SK-N-MC (cell line): ENCODE results near the gene AKAP5.

Experiments used
- DNase-seq: peaks from one replicate; pipeline ENCODE4 v3.0.0-alpha.2; 2011; ENCODE audit warnings: low read depth, low spot score
- H3K27ac ChIP-seq: fragments of 200-600 bp; sonication (generic); 2 replicates; pipeline ENCODE4 v1.5.1; 2016; ENCODE audit warnings: mixed run types
- H3K36me3 ChIP-seq: fragments of 200-600 bp; sonication (generic); 2 replicates; pipeline ENCODE4 v1.6.1; 2017; ENCODE audit warnings: antibody characterized with exemption, low read length, mixed read lengths; ENCODE audit not compliant: insufficient read depth
- H3K4me3 ChIP-seq: fragments of 200-600 bp; sonication (generic); 2 replicates; pipeline ENCODE4 v1.5.1; 2016
- H3K9ac ChIP-seq: fragments of 200-600 bp; sonication (generic); 2 replicates; pipeline ENCODE4 v1.8.0; 2017; ENCODE audit warnings: mixed run types, mixed read lengths; ENCODE audit not compliant: insufficient read length
- H3K9me3 ChIP-seq: fragments of 200-600 bp; sonication (generic); 2 replicates; pipeline ENCODE4 v1.6.1; 2017; ENCODE audit warnings: low read depth, mild to moderate bottlenecking, antibody characterized with exemption, low read length, moderate library complexity, mixed read lengths
- EZH2 ChIP-seq: fragments of 200-600 bp; sonication (generic); IDR thresholded peaks from one replicate; pipeline ENCODE4 v1.6.1; 2017; ENCODE audit warnings: antibody characterized with exemption
- FOXP2 ChIP-seq: optimal IDR thresholded peaks from 2 replicates; pipeline ENCODE3; 2011; ENCODE audit warnings: mild to moderate bottlenecking, moderate library complexity; ENCODE audit not compliant: insufficient read depth; ENCODE audit errors: extremely low read length, control extremely low read depth
- POLR2AphosphoS5 ChIP-seq: IDR thresholded peaks from 2 replicates; pipeline ENCODE4 v1.6.1; 2012; ENCODE audit warnings: mild to moderate bottlenecking, low read depth, low read length, borderline replicate concordance

AKAP5 gene

DNA sequence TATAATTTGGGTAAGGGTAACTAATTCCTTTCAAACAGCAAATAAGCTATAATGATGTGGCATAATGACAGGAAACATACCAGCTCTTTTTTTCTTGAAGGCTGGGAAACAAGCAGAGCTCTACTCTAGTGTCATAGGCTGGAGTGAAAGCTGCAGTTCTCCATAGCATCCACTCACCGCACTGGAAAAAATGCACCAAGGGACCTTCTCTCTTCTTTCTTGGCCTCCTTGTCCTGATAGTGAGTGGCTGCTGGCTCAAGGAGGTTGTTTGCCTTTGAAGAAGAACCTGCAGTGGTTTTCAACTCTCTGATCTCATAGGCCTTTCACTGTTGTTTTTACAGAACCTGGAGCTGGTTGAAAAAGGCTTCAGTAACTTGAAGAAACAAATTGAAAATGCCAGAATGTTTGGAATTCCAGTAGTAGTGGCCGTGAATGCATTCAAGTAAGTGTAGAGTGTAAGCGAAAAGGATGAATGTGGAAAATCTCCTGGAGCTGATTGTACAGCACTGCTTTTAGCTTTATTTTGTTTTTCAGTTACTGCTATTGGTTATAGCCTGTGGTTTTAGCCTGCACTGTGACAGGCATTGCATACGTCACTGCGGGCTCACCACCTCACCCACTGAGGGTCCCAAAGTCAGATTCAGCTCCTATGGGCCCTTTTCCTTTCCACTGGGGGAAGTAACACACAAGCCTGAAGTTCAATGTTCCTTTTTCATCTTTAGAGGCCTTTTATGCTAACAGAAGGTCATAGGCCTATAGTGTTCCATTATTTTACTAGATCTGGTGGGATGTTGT, 17.2 kb upstream of the AKAP5 start:
- no peak overlapping the region for H3K4me3 ChIP-seq
- H3K27ac ChIP-seq = no peak overlapping the region
- no peak for DNase-seq
- no peaks in the 10 kb centered on the region for H3K9me3 ChIP-seq
- TF ChIP-seq POLR2AphosphoS5 (no peak), FOXP2 (no peak), EZH2 (no peak)
- H3K9ac ChIP-seq = no peak overlapping the region
- H3K36me3 ChIP-seq = peaks cover 76% of the 10 kb centered on the region

DNA sequence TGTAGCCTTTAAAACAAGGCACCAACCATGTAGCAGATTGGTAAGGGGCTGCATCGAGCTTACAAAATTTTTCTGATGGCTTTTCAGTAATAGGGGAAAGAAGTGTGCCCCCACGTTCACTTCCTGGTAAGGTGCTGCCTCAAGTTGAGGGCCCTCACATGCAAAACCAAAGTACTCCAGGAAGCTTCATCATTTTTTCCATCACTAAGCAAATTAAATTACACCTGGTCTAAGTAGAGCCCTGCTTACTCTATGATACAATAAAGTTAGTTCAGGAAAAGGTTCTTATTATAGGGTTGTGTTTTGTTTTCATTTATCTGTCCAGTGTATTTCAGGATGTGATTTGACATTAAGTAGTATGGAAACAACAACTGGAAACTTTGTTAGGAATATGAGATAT, 15.0 kb upstream of the AKAP5 start:
- no peaks in the 10 kb centered on the region for H3K9me3 ChIP-seq
- TF ChIP-seq FOXP2 (no peak), POLR2AphosphoS5 (no peak)
- no peak overlapping the region for H3K27ac ChIP-seq
- no peak for DNase-seq
- H3K4me3 ChIP-seq = no peak overlapping the region
- H3K36me3 ChIP-seq = peaks cover 75% of the 10 kb centered on the region
- no peak overlapping the region for H3K9ac ChIP-seq

DNA sequence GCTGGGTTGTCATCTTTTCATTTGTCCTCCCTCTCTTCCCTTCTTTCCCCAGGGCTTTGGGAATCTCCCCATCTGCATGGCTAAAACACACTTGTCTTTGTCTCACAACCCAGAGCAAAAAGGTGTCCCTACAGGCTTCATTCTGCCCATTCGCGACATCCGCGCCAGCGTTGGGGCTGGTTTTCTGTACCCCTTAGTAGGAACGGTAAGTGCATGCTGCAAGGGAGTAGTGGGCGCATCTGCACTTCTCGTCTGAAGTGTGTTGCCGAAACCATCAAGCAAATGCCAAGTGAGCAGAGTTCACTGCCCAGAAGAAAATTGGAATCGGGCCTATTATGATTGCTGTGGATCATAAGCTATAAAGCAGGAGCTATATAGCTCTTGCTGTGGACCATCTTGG, 10.6 kb upstream of the AKAP5 start:
- H3K4me3 ChIP-seq = no peak overlapping the region
- TF ChIP-seq POLR2AphosphoS5 = no peak
- no peak for TF ChIP-seq FOXP2
- TF ChIP-seq EZH2 = no peak
- H3K27ac ChIP-seq = no peak overlapping the region
- no peak for DNase-seq
- H3K9me3 ChIP-seq = no peaks in the 10 kb centered on the region
- H3K36me3 ChIP-seq = peaks cover 86% of the 10 kb centered on the region
- H3K9ac ChIP-seq = no peak overlapping the region

DNA sequence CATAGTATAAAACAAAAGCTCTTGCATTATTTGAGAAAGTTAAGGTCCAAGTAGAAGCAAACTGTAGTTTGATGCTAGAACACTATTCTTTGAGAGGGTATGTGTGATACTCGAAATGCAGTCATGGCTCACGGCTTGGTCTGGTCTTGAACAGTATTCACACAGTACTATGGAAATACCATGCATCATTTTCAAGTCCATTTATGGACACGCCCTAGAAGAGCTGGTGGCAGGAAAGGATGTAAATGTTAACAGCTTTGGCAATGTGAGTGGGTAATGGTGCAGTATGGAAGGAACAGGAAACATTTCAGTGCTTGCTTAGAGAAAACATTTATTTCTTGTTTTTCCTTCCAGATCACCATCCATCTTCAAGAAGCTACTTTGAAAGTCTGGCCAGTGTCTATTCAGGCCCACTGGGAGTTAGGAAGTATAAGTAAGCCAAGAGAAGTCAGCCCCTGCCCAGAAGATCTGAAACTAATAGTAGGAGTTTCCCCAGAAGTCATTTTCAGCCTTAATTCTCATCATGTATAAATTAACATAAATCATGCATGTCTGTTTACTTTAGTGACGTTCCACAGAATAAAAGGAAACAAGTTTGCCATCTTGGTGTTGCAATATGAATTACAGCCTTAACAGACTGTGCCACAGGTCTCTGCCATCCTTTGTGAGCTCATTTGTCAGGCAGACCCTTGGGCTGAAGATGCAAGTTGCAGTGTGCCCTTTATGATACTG, 5.7 kb upstream of the AKAP5 start:
- peaks cover 55% of the 10 kb centered on the region for H3K36me3 ChIP-seq

DNA sequence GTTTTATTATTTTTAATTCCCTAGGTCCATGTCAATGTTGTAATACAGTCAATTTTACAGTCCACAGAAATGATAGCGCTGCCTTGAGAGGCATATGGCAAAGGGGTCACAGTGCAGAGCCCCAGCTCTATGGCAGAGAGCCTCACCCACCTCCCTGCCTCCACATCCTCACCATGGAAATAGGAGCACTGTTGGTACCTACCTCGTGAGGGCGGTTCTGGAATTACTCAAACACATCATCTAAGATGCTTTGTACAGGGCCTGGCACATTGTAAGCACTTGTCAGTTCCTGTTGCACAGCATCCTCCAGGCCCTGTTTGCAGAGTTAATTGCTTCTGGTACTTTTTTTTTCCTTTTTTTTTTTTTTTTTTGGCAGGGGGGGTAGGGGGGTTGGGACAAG, 4.1 kb upstream of the AKAP5 start:
- TF ChIP-seq POLR2AphosphoS5 (no peak), FOXP2 (no peak), EZH2 (no peak)

More for the DNA sequence above, 5.7 kb upstream of the AKAP5 start:
- Histone ChIP-seq H3K4me3 (no peak overlapping the region), H3K9me3 (no peaks in the 10 kb centered on the region), H3K27ac (no peak overlapping the region), H3K9ac (no peak overlapping the region)
- TF ChIP-seq POLR2AphosphoS5 (no peak), EZH2 (no peak), FOXP2 (no peak)
- DNase-seq = no peak

DNA sequence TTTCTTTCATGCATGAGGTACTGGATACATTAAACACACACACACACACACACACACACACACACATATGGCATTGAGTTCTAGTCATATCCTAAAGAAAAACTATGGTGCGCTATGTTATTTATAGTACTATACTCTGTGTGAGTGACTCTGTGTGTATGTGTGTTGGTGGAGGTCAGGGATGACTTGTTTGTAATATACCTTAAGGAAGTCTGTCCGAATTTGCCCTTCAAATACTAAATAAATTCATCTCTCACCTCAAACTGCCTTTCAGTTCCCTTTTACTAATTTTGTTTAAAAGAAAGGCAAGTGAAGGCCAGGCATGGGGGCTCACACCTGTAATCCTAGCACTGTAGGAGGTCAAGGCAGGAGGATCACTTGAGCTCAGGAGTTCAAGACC, 2.1 kb upstream of the AKAP5 start:
- no peak for TF ChIP-seq EZH2
- TF ChIP-seq POLR2AphosphoS5 = no peak
- Histone ChIP-seq H3K9me3 (no peaks in the 10 kb centered on the region), H3K27ac (no peak overlapping the region), H3K4me3 (no peak overlapping the region), H3K36me3 (peaks cover 22% of the 10 kb centered on the region), H3K9ac (no peak overlapping the region)
- no peak for DNase-seq

More for the DNA sequence above, 4.1 kb upstream of the AKAP5 start:
- no peak overlapping the region for H3K9ac ChIP-seq
- no peak overlapping the region for H3K27ac ChIP-seq
- no peaks in the 10 kb centered on the region for H3K9me3 ChIP-seq
- no peak overlapping the region for H3K4me3 ChIP-seq
- H3K36me3 ChIP-seq = peaks cover 38% of the 10 kb centered on the region
- no peak for DNase-seq

DNA sequence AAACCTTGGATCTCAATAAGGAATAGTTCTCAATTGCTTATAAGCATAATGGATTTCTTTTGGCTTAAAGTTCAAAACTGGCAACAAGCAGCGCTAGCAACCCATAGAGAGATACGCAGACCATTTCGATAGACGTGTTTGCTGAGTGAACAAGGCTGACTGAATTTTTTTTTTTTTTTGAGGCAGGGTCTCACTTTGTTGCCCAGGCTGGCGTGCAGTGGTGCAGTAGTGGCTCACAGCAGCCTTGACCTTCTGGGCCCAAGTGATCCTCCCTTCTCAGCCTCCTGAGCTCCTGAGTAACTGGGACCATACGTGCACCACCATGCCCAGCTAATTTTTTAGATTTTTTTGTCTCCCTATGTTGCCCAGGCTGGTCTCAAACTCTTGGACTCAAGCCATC, 1.4 kb upstream of the AKAP5 start:
- no peak overlapping the region for H3K4me3 ChIP-seq
- H3K9ac ChIP-seq = no peak overlapping the region
- no peaks in the 10 kb centered on the region for H3K9me3 ChIP-seq
- TF ChIP-seq FOXP2 (no peak), EZH2 (no peak), POLR2AphosphoS5 (no peak)
- DNase-seq = no peak
- no peak overlapping the region for H3K27ac ChIP-seq
- peaks cover 16% of the 10 kb centered on the region for H3K36me3 ChIP-seq

DNA sequence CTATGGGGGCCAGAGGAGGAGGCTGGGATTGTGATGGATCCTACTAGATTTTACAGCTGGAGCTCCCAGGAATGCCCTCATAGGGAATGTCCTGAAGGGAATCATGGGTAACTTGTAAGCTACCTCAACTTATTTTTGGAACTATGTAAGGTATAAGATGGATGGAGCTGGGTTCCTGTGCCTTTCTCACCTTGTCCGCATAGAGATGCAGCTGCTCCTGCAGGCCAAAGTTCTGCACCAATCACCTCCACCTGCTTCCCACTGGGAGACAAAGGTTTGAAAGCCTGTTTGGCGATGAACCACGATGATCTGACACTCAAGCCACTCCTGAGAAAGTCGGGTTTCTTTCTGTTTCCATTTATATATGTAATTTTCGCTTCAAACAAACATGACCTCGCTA, 648 bp upstream of the AKAP5 start:
- H3K4me3 ChIP-seq = peak overlapping the region; percentile 91
- no peak for TF ChIP-seq FOXP2
- 0 out of 2 replicates have a peak, but pooled peaks have one; percentile 29 for TF ChIP-seq POLR2AphosphoS5
- DNase-seq = no peak
- H3K9me3 ChIP-seq = no peaks in the 10 kb centered on the region
- peaks cover 8% of the 10 kb centered on the region for H3K36me3 ChIP-seq
- H3K27ac ChIP-seq = no peak overlapping the region
- H3K9ac ChIP-seq = peak overlapping the region; percentile 62
